ENCODE measurements around the gene KIT.

DNA sequence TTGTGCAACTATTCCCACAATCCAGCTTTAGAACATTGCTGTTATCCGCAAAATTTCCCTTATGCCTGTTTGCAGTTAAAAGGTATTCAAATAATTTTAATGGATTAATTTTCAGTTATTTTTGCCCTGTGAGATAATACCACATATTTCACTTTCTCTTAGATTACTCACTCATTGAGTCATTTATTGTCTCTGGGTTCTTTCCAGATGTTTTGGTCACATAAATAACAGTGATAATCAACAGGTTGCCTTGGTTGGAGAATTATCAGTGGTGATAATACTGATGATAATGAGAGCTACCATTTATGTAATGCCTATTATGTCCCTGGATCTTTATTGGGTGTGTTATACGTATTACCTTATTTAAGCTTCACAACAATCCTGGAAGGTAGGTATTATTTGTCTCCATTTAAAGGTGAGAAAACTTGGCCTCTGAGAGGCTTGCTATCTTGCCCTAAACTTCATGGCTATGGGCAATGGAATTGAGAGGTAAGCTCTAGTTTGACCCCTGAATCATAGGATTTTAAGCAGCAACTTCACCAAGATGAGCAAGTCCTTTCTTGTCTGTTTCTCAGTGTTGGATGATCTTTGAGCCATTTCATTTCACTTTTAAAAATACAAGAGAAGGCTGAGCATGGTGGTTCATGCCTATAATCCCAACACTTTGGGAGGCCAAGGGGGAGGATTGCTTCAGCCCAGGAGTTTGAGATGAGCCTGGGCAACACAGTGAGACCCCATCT, 87.4 kb downstream of the KIT start:
- TF ChIP-seq, protein P1, sequence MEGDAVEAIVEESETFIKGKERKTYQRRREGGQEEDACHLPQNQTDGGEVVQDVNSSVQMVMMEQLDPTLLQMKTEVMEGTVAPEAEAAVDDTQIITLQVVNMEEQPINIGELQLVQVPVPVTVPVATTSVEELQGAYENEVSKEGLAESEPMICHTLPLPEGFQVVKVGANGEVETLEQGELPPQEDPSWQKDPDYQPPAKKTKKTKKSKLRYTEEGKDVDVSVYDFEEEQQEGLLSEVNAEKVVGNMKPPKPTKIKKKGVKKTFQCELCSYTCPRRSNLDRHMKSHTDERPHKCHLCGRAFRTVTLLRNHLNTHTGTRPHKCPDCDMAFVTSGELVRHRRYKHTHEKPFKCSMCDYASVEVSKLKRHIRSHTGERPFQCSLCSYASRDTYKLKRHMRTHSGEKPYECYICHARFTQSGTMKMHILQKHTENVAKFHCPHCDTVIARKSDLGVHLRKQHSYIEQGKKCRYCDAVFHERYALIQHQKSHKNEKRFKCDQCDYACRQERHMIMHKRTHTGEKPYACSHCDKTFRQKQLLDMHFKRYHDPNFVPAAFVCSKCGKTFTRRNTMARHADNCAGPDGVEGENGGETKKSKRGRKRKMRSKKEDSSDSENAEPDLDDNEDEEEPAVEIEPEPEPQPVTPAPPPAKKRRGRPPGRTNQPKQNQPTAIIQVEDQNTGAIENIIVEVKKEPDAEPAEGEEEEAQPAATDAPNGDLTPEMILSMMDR (IDR thresholded peaks at IDR 0.05; ENCODE audit: low read length): no peak
- no peak for TF ChIP-seq EZH2 (IDR thresholded peaks at IDR 0.05; ENCODE audit: borderline replicate concordance, low read length)

Measured in OCI-LY1 (cell line).